Parathyroid adenoma (tissue), 2 donors: ENCODE results near the gene DYNC2I2.
"Not testable (repeated sequence)": the region's sequence is repeated elsewhere in the genome, so short reads cannot be mapped to it uniquely, and the experiment has no call there.

Experiments
- H2AFZ ChIP-seq: fragments of 300-600 bp; sonication (generic); one replicate; pipeline ENCODE4 v1.7.0; 2017; ENCODE audit warnings: antibody characterized with exemption, mild to moderate bottlenecking
- H3K27ac ChIP-seq: fragments of 300-600 bp; sonication (generic); one replicate; pipeline ENCODE4 v1.7.0; 2017
- H3K27me3 ChIP-seq: fragments of 300-600 bp; sonication (generic); one replicate; pipeline ENCODE4 v1.7.0; 2017; ENCODE audit warnings: low read length; ENCODE audit not compliant: control insufficient read depth, insufficient read depth
- H3K36me3 ChIP-seq: fragments of 300-600 bp; sonication (generic); one replicate; pipeline ENCODE4 v1.7.0; 2017; ENCODE audit warnings: low read length; ENCODE audit not compliant: control insufficient read depth, insufficient read depth
- H3K4me1 ChIP-seq: fragments of 300-600 bp; sonication (generic); one replicate; pipeline ENCODE4 v1.7.0; 2017; ENCODE audit warnings: control low read depth
- H3K4me2 ChIP-seq: fragments of 300-600 bp; sonication (generic); one replicate; pipeline ENCODE4 v1.7.0; 2017; ENCODE audit warnings: low read length
- H3K4me3 ChIP-seq: fragments of 300-600 bp; sonication (generic); one replicate; pipeline ENCODE4 v1.7.0; 2017; ENCODE audit warnings: low read depth, low read length
- H3K79me2 ChIP-seq: fragments of 300-600 bp; sonication (generic); one replicate; pipeline ENCODE4 v1.7.0; 2017; ENCODE audit warnings: control low read depth
- H3K9ac ChIP-seq: fragments of 300-600 bp; sonication (generic); one replicate; pipeline ENCODE4 v1.7.0; 2017; ENCODE audit warnings: mild to moderate bottlenecking
- H3K9me3 ChIP-seq: fragments of 300-600 bp; sonication (generic); one replicate; pipeline ENCODE4 v1.7.0; 2017; ENCODE audit warnings: low read length; ENCODE audit not compliant: control insufficient read depth
- CTCF ChIP-seq: fragments of 300-600 bp; sonication (generic); IDR thresholded peaks from one replicate; pipeline ENCODE4 v1.7.0; 2017; ENCODE audit warnings: antibody characterized with exemption, mild to moderate bottlenecking
- donor health status: primary hyperparathyroidism.

The DYNC2I2 gene

GRCh38 chr9:128675382-128675781 lies 18.7 kb upstream of the DYNC2I2 start:
- Histone ChIP-seq H2AFZ (no peak overlapping the region), H3K4me1 (no peaks in the 10 kb centered on the region), H3K9me3 (no peaks in the 10 kb centered on the region), H3K79me2 (no peaks in the 10 kb centered on the region), H3K27ac (no peak overlapping the region), H3K36me3 (no peaks in the 10 kb centered on the region), H3K4me3 (no peak overlapping the region), H3K27me3 (no peaks in the 10 kb centered on the region), H3K4me2 (no peak overlapping the region), H3K9ac (no peak overlapping the region)
- no peak for TF ChIP-seq CTCF

- Histone ChIP-seq H2AFZ (no peak overlapping the region), H3K4me1 (no peaks in the 10 kb centered on the region), H3K27me3 (no peaks in the 10 kb centered on the region), H3K4me3 (no peak overlapping the region), H3K27ac (no peak overlapping the region), H3K4me2 (no peak overlapping the region), H3K9me3 (no peaks in the 10 kb centered on the region), H3K79me2 (no peaks in the 10 kb centered on the region), H3K9ac (no peak overlapping the region), H3K36me3 (no peaks in the 10 kb centered on the region)
- no peak for TF ChIP-seq CTCF
Observed at GRCh38 chr9:128669786-128670185, 13.1 kb upstream of the DYNC2I2 start.

GRCh38 chr9:128666481-128666941 lies 9.9 kb upstream of the DYNC2I2 start:
- not testable (repeated sequence) for H3K27ac ChIP-seq, H2AFZ ChIP-seq

GRCh38 chr9:128657796-128658195 lies 1.1 kb upstream of the DYNC2I2 start:
- Histone ChIP-seq H3K4me3 (no peak overlapping the region), H3K9me3 (no peaks in the 10 kb centered on the region), H3K36me3 (no peaks in the 10 kb centered on the region), H3K4me2 (no peak overlapping the region), H3K9ac (no peak overlapping the region), H3K27me3 (no peaks in the 10 kb centered on the region), H3K79me2 (no peaks in the 10 kb centered on the region), H3K4me1 (no peaks in the 10 kb centered on the region), H3K27ac (no peak overlapping the region), H2AFZ (no peak overlapping the region)
- TF ChIP-seq CTCF, result no peak

More at GRCh38 chr9:128666481-128666941, 9.9 kb upstream of the DYNC2I2 start:
- not testable (repeated sequence) for H3K36me3 ChIP-seq, H3K4me3 ChIP-seq, H3K4me1 ChIP-seq, H3K9me3 ChIP-seq, H3K9ac ChIP-seq, H3K79me2 ChIP-seq, H3K4me2 ChIP-seq, H3K27me3 ChIP-seq

GRCh38 chr9:128657344-128657704 lies 677 bp upstream of the DYNC2I2 start:
- Histone ChIP-seq H3K4me2 (peak overlapping the region; percentile 98), H3K4me1 (no peaks in the 10 kb centered on the region)

More at GRCh38 chr9:128657344-128657704, 677 bp upstream of the DYNC2I2 start:
- Histone ChIP-seq H3K27me3 (no peaks in the 10 kb centered on the region), H3K36me3 (no peaks in the 10 kb centered on the region), H3K9me3 (no peaks in the 10 kb centered on the region), H3K9ac (no peak overlapping the region), H3K4me3 (peak overlapping the region; percentile 77), H2AFZ (peak overlapping the region; percentile 94), H3K79me2 (no peaks in the 10 kb centered on the region), H3K27ac (peak overlapping the region; percentile 100)
- no peak for TF ChIP-seq CTCF
